ENCODE data around the gene VWA3B.

The VWA3B gene

DNA sequence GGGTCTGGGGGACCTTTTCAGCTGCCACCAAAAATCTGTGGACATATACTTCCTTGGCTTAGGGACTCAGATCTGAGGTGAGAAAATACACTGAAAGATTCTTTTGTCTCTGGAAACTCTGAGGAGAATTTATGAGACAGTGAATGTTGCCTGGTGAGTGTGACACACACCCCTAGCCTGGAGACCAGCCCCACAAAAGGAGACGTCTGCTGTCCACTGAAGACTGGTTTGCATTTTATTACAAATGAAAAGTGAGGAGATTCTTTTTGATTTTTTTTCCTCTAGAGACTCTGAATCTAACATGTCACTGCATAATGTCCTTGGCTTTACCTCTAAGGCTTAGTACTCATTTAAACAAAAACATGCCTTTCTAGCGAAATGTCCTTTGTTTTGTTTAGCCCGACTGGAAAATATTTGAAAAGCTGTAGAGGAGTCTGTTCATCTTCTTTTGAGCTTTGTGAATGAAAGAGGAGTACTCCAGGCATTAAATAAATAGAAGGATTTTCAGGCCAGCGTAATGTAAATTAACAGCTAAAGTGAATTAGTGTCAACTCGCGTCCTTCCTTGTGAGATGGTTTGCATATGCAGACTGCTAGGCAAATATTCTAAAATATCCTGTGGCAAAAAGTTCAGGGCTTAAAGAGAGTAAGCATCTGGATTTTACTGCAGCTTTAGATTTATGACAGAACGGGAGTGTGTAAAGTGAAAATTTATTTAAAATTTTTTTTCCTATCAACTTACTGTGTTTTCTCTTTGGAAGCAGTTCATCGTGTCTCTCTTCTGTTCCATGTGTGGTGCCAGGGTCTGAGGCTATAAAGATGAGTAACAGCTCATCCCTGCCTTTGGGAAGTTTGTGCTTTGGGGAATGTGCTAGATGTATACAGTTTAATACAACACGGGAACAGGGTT lies 125.4 kb downstream of the VWA3B start:
- H3K79me2 ChIP-seq (ENCODE audit: insufficient read depth, low read length), result no peaks in the 10 kb centered on the region
- TF ChIP-seq EZH2phosphoT487 (IDR thresholded peaks at IDR 0.05; ENCODE audit: borderline replicate concordance), result no peak
- TF ChIP-seq, protein P1, sequence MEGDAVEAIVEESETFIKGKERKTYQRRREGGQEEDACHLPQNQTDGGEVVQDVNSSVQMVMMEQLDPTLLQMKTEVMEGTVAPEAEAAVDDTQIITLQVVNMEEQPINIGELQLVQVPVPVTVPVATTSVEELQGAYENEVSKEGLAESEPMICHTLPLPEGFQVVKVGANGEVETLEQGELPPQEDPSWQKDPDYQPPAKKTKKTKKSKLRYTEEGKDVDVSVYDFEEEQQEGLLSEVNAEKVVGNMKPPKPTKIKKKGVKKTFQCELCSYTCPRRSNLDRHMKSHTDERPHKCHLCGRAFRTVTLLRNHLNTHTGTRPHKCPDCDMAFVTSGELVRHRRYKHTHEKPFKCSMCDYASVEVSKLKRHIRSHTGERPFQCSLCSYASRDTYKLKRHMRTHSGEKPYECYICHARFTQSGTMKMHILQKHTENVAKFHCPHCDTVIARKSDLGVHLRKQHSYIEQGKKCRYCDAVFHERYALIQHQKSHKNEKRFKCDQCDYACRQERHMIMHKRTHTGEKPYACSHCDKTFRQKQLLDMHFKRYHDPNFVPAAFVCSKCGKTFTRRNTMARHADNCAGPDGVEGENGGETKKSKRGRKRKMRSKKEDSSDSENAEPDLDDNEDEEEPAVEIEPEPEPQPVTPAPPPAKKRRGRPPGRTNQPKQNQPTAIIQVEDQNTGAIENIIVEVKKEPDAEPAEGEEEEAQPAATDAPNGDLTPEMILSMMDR (conservative IDR thresholded peaks at IDR 0.05; ENCODE audit: low read length), result no peak
- no peaks in the 10 kb centered on the region for H3K27me3 ChIP-seq (ENCODE audit: insufficient read depth, low read length, poor library complexity, severe bottlenecking)
- H3K9me2 ChIP-seq (replicated peaks; ENCODE audit: low read depth, low read length), result no peaks in the 10 kb centered on the region
- no peaks in the 10 kb centered on the region for H3K36me3 ChIP-seq (ENCODE audit: insufficient read depth, low read length)
- no peaks in the 10 kb centered on the region for H4K20me1 ChIP-seq (ENCODE audit: insufficient read depth, low read length, poor library complexity, severe bottlenecking)
- no peak overlapping the region for H2AFZ ChIP-seq (ENCODE audit: low read length)
- no peaks in the 10 kb centered on the region for H3F3A ChIP-seq (ENCODE audit: low read depth)
- H3K9me3 ChIP-seq (ENCODE audit: insufficient read depth, low read depth, low read length), result no peaks in the 10 kb centered on the region
- no peak overlapping the region for H3K4me3 ChIP-seq (ENCODE audit: low read length, poor library complexity, severe bottlenecking)
- no peak overlapping the region for H3K9ac ChIP-seq (ENCODE audit: low read depth, low read length, poor library complexity, severe bottlenecking)
- no peak overlapping the region for H3K4me2 ChIP-seq (ENCODE audit: low read depth, low read length, poor library complexity, severe bottlenecking)
- H3K4me1 ChIP-seq (ENCODE audit: insufficient read depth, low read length, poor library complexity, severe bottlenecking), result no peaks in the 10 kb centered on the region

DNA sequence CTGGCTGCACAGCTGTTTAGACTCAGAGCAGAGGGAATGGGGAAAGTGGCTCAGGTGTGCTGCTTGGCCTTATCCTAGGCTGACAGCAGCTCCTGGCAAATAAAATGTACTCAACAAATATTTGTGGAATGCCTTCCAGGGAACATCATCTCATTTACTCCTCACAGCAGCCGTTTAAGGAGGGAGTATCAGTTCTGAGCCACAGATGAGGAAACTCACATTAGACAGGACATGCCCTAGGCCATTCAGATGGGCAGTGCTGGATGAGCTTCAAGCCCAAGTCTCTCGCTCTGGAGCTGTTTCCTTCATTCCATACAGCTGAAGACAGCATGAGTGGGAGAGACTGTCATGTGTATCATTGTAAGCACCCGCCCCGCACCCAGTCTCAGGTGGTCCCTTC lies 129.6 kb downstream of the VWA3B start:
- no peak for TF ChIP-seq EZH2phosphoT487 (IDR thresholded peaks at IDR 0.05; ENCODE audit: borderline replicate concordance)
- TF ChIP-seq, protein P1 (conservative IDR thresholded peaks at IDR 0.05; ENCODE audit: low read length), result no peak
- H3K9me3 ChIP-seq (ENCODE audit: insufficient read depth, low read depth, low read length), result peaks cover 9% of the 10 kb centered on the region; the same call in 1 of the 2 replicates
- no peaks in the 10 kb centered on the region for H4K20me1 ChIP-seq (ENCODE audit: insufficient read depth, low read length, poor library complexity, severe bottlenecking)
- no peaks in the 10 kb centered on the region for H3K9me2 ChIP-seq (replicated peaks; ENCODE audit: low read depth, low read length)
- no peaks in the 10 kb centered on the region for H3K4me1 ChIP-seq (ENCODE audit: insufficient read depth, low read length, poor library complexity, severe bottlenecking)
- H3F3A ChIP-seq (ENCODE audit: low read depth), result no peaks in the 10 kb centered on the region
- H3K27me3 ChIP-seq (ENCODE audit: insufficient read depth, low read length, poor library complexity, severe bottlenecking), result no peaks in the 10 kb centered on the region
- no peak overlapping the region for H3K4me2 ChIP-seq (ENCODE audit: low read depth, low read length, poor library complexity, severe bottlenecking)
- H3K9ac ChIP-seq (ENCODE audit: low read depth, low read length, poor library complexity, severe bottlenecking), result no peak overlapping the region
- H3K36me3 ChIP-seq (ENCODE audit: insufficient read depth, low read length), result no peaks in the 10 kb centered on the region
- no peak overlapping the region for H2AFZ ChIP-seq (ENCODE audit: low read length)
- no peaks in the 10 kb centered on the region for H3K79me2 ChIP-seq (ENCODE audit: insufficient read depth, low read length)
- no peak overlapping the region for H3K4me3 ChIP-seq (ENCODE audit: low read length, poor library complexity, severe bottlenecking)

DNA sequence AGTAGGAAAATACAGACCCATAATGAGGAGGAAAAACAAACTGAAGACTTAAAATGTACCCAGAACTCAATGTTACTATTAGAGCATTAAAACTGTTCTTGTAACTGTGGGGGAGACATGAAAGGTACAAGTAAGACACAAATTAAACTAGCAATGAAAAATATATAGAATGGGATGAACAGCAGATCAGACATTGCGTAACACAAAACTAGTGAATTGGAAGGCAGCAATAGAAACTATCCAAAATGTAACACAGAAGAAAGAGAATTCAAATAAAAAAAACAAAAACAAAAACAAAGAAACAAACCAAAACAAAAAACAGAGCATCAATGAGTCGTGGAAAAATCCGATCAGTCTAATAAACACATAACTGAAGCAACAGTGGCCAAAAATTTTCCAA lies 132.2 kb downstream of the VWA3B start:
- H3F3A ChIP-seq (ENCODE audit: low read depth), result no peaks in the 10 kb centered on the region
- no peak overlapping the region for H2AFZ ChIP-seq (ENCODE audit: low read length)
- H4K20me1 ChIP-seq (ENCODE audit: insufficient read depth, low read length, poor library complexity, severe bottlenecking), result no peaks in the 10 kb centered on the region
- H3K27me3 ChIP-seq (ENCODE audit: insufficient read depth, low read length, poor library complexity, severe bottlenecking), result no peaks in the 10 kb centered on the region
- no peaks in the 10 kb centered on the region for H3K36me3 ChIP-seq (ENCODE audit: insufficient read depth, low read length)
- TF ChIP-seq, protein P1 (conservative IDR thresholded peaks at IDR 0.05; ENCODE audit: low read length), result no peak
- TF ChIP-seq EZH2phosphoT487 (IDR thresholded peaks at IDR 0.05; ENCODE audit: borderline replicate concordance), result no peak
- H3K4me1 ChIP-seq (ENCODE audit: insufficient read depth, low read length, poor library complexity, severe bottlenecking), result no peaks in the 10 kb centered on the region
- no peak overlapping the region for H3K4me2 ChIP-seq (ENCODE audit: low read depth, low read length, poor library complexity, severe bottlenecking)
- no peaks in the 10 kb centered on the region for H3K9me2 ChIP-seq (replicated peaks; ENCODE audit: low read depth, low read length)
- H3K9me3 ChIP-seq (ENCODE audit: insufficient read depth, low read depth, low read length), result peaks cover 9% of the 10 kb centered on the region; the same call in 1 of the 2 replicates
- no peak overlapping the region for H3K9ac ChIP-seq (ENCODE audit: low read depth, low read length, poor library complexity, severe bottlenecking)
- no peaks in the 10 kb centered on the region for H3K79me2 ChIP-seq (ENCODE audit: insufficient read depth, low read length)
- no peak overlapping the region for H3K4me3 ChIP-seq (ENCODE audit: low read length, poor library complexity, severe bottlenecking)
